ENCODE measurements around the gene SUGP1.
A peak's percentile ranks its signal among the peaks of the same experiment; 100 is the strongest.

Gene SUGP1

DNA sequence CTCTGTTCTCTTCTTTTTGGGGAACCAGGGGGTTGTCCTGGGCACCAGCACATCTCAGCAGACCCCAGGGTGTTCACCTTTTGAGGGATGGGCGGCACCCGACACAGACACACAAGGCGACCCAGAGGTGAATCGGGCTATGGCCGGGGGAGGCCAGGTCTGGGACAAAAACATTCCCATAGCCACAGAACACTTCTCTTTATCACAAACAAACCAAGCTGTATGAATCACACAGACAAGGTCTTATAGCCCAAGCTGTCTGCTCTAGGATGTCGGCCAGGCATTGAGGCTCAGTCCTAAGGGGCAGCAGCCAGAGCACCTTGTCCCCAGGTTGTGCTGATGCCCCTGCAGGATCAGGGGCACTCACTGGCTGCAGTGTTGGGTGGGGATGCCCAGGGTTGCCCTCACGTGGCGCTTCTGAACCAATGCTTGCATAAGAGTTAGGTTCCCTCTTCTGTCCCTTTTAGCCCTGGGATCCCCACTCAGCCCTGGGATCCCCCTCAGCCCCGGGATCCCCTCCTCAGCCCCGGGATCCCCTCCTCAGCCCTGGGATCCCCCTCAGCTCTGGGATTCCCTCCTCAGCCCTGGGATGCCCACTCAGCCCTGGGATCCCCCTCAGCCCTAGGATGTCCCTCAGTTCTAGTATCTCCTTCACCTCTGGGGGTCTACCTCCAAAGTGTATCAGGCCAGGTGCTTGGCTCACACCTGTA is 27.2 kb upstream of the SUGP1 start:
- H3K27ac ChIP-seq (ENCODE audit: poor library complexity, severe bottlenecking) = no peak overlapping the region
- no peak for DNase-seq (ENCODE audit: low spot score)
- no peak for ATAC-seq (ENCODE audit: low read depth)
- TF ChIP-seq, protein P1, sequence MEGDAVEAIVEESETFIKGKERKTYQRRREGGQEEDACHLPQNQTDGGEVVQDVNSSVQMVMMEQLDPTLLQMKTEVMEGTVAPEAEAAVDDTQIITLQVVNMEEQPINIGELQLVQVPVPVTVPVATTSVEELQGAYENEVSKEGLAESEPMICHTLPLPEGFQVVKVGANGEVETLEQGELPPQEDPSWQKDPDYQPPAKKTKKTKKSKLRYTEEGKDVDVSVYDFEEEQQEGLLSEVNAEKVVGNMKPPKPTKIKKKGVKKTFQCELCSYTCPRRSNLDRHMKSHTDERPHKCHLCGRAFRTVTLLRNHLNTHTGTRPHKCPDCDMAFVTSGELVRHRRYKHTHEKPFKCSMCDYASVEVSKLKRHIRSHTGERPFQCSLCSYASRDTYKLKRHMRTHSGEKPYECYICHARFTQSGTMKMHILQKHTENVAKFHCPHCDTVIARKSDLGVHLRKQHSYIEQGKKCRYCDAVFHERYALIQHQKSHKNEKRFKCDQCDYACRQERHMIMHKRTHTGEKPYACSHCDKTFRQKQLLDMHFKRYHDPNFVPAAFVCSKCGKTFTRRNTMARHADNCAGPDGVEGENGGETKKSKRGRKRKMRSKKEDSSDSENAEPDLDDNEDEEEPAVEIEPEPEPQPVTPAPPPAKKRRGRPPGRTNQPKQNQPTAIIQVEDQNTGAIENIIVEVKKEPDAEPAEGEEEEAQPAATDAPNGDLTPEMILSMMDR (IDR thresholded peaks at IDR 0.05; ENCODE audit: poor library complexity, severe bottlenecking) = no peak
- no peaks in the 10 kb centered on the region for H3K4me1 ChIP-seq (ENCODE audit: insufficient read depth, poor library complexity, severe bottlenecking)
- H3K9me3 ChIP-seq (ENCODE audit: severe bottlenecking) = no peaks in the 10 kb centered on the region
- peaks cover 59% of the 10 kb centered on the region for H3K36me3 ChIP-seq (ENCODE audit: low read depth)
- no peak overlapping the region for H3K4me3 ChIP-seq (ENCODE audit: severe bottlenecking)
- no peaks in the 10 kb centered on the region for H3K27me3 ChIP-seq (ENCODE audit: insufficient read depth, poor library complexity, severe bottlenecking)

DNA sequence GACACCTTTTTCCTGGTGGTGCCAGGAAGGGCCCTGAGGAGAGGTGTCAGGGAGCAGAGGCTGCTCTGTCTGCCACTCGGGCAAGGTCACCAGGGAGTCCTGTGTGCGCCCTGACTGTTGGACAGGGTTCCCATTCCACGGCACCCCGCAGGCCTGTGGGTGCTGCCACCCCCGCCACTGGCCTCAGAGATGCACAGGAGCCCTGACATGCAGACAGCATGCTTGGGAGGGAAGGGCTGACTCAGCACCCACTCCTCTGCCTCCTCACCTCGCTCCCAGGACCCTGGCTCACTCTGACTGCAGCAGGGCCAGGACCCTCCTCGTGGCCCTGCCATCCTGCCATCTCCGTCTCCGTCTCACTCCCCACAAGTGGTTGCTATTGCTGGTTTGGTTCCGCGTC is 25.7 kb upstream of the SUGP1 start:
- Histone ChIP-seq H3K27me3 (ENCODE audit: insufficient read depth, poor library complexity, severe bottlenecking) (no peaks in the 10 kb centered on the region), H3K9me3 (ENCODE audit: severe bottlenecking) (no peaks in the 10 kb centered on the region), H3K4me1 (ENCODE audit: insufficient read depth, poor library complexity, severe bottlenecking) (no peaks in the 10 kb centered on the region), H3K27ac (ENCODE audit: poor library complexity, severe bottlenecking) (no peak overlapping the region), H3K36me3 (ENCODE audit: low read depth) (peaks cover 53% of the 10 kb centered on the region), H3K4me3 (ENCODE audit: severe bottlenecking) (no peak overlapping the region)
- TF ChIP-seq, protein P1 (IDR thresholded peaks at IDR 0.05; ENCODE audit: poor library complexity, severe bottlenecking) = no peak
- ATAC-seq (ENCODE audit: low read depth) = no peak
- DNase-seq (ENCODE audit: low spot score) = no peak

GRCh38 chr19:19345232-19345631 is 24.9 kb upstream of the SUGP1 start:
- ATAC-seq (ENCODE audit: low read depth) (no peak), DNase-seq (ENCODE audit: low spot score) (no peak)
- H3K27ac ChIP-seq (ENCODE audit: poor library complexity, severe bottlenecking) = no peak overlapping the region
- no peaks in the 10 kb centered on the region for H3K4me1 ChIP-seq (ENCODE audit: insufficient read depth, poor library complexity, severe bottlenecking)
- H3K9me3 ChIP-seq (ENCODE audit: severe bottlenecking) = no peaks in the 10 kb centered on the region
- peaks cover 49% of the 10 kb centered on the region for H3K36me3 ChIP-seq (ENCODE audit: low read depth)
- TF ChIP-seq, protein P1 (IDR thresholded peaks at IDR 0.05; ENCODE audit: poor library complexity, severe bottlenecking) = no peak
- H3K4me3 ChIP-seq (ENCODE audit: severe bottlenecking) = no peak overlapping the region
- H3K27me3 ChIP-seq (ENCODE audit: insufficient read depth, poor library complexity, severe bottlenecking) = no peaks in the 10 kb centered on the region

DNA sequence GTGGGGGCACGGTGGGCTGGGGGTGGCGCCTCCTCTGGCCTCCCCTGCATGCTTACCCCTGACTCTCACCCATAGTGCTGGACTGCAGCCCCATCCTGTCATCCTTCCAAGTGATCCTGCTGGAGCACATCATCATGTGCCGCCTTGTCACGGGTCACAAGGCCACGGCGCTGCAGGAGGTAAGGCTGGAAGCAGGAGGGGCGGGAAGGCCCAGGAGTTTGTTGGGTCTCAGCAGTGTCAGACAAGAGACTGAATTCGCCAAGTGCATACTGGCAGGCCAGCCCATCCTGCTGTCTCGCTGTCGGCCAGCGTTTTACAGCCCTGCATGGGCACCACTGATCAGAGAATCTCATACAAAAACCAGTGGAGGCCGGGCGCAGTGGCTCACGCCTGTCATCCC is 23.5 kb upstream of the SUGP1 start:
- no peak overlapping the region for H3K4me3 ChIP-seq (ENCODE audit: severe bottlenecking)
- no peaks in the 10 kb centered on the region for H3K9me3 ChIP-seq (ENCODE audit: severe bottlenecking)
- DNase-seq (ENCODE audit: low spot score) (no peak), ATAC-seq (ENCODE audit: low read depth) (no peak)
- no peaks in the 10 kb centered on the region for H3K4me1 ChIP-seq (ENCODE audit: insufficient read depth, poor library complexity, severe bottlenecking)
- TF ChIP-seq, protein P1 (IDR thresholded peaks at IDR 0.05; ENCODE audit: poor library complexity, severe bottlenecking) = no peak
- no peak overlapping the region for H3K27ac ChIP-seq (ENCODE audit: poor library complexity, severe bottlenecking)
- H3K27me3 ChIP-seq (ENCODE audit: insufficient read depth, poor library complexity, severe bottlenecking) = no peaks in the 10 kb centered on the region
- H3K36me3 ChIP-seq (ENCODE audit: low read depth) = peaks cover 43% of the 10 kb centered on the region

- Histone ChIP-seq H3K36me3 (ENCODE audit: low read depth) (peaks cover 49% of the 10 kb centered on the region), H3K4me3 (ENCODE audit: severe bottlenecking) (no peak overlapping the region)
- ATAC-seq (ENCODE audit: low read depth) = no peak
These were observed 22.7 kb upstream of the SUGP1 start for GRCh38 chr19:19343016-19343362.

More at GRCh38 chr19:19343016-19343362, 22.7 kb upstream of the SUGP1 start:
- TF ChIP-seq, protein P1 (IDR thresholded peaks at IDR 0.05; ENCODE audit: poor library complexity, severe bottlenecking) = peak; percentile 64
- H3K4me1 ChIP-seq (ENCODE audit: insufficient read depth, poor library complexity, severe bottlenecking) = no peaks in the 10 kb centered on the region
- H3K9me3 ChIP-seq (ENCODE audit: severe bottlenecking) = no peaks in the 10 kb centered on the region
- DNase-seq (ENCODE audit: low spot score) = no peak
- H3K27me3 ChIP-seq (ENCODE audit: insufficient read depth, poor library complexity, severe bottlenecking) = no peaks in the 10 kb centered on the region
- H3K27ac ChIP-seq (ENCODE audit: poor library complexity, severe bottlenecking) = no peak overlapping the region
